Activated CD4-positive, alpha-beta T cell treated with anti-CD3 and anti-CD28 coated beads, Interleukin-10, Interleukin-2, amounts not matched to agents 100 ng/mL and 50 ng/mL, durations not matched to agents 16 hours and 8 hours (primary cell): ENCODE results near the gene DLX1.
"Not testable (repeated sequence)": the region's sequence is repeated elsewhere in the genome, so short reads cannot be mapped to it uniquely, and the experiment has no call there.

ENCODE experiments used
- DNase-seq: peaks from one replicate; pipeline ENCODE4 v3.0.0-alpha.2; 2020

Gene DLX1

DNA sequence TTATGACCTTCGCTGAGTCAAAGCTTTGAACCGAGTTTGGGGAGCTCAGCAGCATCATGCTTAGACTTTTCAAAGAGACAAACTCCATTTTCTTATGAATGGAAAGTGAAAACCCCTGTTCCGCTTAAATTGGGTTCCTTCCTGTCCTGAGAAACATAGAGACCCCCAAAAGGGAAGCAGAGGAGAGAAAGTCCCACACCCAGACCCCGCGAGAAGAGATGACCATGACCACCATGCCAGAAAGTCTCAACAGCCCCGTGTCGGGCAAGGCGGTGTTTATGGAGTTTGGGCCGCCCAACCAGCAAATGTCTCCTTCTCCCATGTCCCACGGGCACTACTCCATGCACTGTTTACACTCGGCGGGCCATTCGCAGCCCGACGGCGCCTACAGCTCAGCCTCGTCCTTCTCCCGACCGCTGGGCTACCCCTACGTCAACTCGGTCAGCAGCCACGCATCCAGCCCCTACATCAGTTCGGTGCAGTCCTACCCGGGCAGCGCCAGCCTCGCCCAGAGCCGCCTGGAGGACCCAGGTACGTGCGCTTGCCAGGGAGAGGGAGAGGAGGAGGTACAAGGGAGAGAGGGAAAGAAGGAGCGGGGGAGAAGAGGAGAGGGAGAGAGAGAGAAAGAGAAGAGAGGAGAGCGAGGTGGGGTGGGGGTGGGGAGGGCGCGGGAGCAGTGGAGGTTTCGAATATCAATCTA lies at the start of gene DLX1:
TSS of gene DLX1 (plus strand) at position 48 of the 700 bp plus-strand sequence. CDS start at position 219, 171 bp downstream.
- DNase-seq: no peak

DNA sequence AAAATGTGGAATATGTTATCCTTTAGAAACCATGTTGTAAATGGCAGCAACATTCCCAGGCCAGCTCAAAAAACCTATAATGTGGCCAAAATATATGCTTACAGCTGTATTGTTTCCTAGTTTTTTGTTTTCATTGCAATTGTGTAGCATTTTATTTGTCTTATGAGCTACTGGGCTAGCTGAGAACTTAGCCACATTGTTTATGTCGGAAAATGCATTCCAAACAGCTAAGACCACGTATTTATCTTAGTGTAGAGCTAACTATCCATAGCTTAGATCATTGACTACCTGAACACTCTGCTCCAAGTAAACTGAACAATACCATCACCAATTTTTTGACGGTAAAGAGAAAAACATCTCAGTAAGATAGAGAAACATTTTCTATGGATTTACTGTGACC lies 47.2 kb upstream of the DLX1 start:
- no peak for DNase-seq

DNA sequence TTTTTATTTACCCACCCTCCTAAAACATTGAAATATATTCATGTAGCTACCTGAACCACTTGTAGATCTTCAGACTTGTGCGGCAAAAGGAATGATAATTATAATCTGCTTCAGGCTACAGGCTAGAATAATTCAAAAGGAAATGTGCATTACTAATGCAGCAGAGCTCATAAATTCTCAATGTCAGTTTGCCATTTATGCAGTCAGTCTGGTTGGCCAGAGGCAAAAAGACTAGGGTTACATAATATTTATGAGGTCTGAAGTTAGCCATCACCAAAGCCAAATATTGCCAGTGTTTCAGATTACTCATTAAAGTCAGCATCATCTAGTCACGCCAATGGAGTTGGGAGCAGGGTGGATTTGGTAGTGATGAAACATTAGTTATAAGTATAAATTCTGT lies 46.7 kb upstream of the DLX1 start:
- no peak for DNase-seq

DNA sequence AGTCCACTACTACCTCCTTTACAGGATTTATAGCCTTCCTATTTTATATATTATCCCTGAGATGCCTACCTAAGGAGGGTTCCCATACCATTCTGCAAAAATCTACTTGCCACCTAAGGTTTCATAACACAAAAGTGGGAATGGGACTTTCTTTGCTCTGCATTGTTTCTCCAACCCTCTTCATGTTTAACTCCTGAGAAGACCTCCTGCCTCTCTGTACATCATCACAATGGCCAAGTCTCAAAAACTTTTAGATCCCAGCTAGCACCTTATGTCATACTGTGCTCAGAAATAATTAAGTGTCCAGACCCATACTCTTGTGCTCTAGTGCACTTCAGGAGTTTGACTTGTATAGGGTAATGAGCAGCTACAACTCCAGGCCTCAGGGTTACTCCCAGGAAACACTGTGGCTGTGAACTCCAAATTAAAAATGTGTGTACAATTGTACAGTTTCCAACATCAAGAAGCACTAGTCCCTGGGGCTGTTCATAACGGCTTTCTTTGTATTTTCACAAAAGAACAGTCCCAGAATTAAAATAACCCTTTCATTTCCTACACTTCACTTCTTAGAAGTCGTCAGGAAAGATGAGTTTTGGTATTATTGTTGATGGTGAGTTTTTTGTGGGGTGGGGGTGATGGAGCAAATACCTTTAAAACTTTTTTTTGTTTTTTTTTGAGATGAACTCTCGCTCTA lies 46.1 kb upstream of the DLX1 start:
- no peak for DNase-seq

DNA sequence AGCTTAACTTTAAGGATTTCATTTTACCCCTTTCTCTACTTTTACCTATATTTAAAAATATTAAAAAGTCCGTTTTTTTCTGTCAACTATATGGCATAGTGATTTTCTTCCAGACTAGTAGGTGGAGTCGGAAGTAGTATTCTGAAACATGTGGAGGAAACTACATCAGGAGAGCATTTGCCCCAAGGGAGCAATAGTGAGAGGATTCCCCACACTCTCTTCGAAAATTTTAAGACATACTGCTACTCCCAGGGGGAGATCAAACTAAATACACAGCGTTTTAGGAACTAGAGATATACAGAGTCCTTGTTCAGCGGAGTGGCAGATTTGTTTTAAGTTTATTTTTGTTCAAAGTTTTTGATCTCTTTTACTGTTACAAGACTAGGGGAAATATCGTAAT lies 45.0 kb upstream of the DLX1 start:
- DNase-seq: no peak

DNA sequence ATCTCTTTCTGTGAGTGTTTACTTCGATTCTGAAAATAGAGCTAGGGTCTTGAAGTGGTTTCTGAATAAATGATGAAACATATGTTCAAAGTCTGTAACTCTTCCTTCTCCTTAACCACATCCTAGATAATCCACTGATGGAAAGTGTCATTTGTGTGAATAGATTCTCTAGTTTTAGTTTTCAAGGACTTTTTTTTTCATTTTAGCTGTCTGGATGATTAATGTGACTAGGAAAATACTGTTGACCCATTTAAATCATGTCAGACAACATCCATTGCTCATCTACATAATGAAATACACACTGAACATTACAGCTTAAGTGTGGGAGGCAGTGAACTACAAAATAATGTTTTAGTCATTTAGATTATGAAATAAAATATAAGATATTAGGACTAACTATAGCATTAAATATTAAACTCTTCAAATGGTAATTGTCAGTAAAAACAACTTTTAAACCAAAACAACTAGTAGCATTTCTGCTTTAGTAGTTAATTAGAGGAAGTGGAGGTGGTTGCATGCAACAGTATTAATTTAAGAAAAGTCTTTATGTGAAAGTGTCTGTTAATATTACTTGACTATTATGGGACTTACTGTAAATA lies 39.1 kb upstream of the DLX1 start:
- no peak for DNase-seq

DNA sequence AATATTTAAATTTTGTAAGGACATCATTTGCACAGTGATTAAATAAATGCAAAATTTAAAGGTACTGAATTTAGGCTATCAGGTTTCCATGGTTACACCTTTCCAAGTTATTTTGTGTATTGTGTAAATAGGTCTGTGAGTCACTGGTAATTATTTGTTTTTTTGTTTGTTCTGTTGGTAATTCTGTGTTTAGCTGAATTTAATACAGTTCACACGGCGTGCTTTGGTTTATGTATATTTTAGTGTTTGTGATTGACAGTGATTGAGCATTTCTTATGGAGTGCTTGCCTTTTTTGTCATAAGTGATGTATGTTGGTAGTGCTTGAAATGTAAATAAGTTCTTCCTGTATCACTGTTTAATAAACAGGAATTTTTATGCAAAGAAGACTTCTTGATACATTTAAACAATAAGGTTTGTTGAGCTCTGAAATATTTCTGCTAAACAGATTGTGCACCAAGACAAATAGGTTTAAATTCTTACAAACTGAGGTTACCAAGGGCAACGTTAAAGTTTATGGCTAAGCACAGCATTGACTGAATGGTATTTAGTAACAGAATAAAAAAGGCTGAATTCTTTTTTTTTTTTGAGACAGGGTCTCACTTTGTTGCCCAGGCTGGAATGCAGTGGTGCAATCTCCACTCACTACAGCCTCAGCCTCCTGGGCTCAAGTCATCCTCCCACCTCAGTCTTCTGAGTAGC lies 38.3 kb upstream of the DLX1 start:
- no peak for DNase-seq

DNA sequence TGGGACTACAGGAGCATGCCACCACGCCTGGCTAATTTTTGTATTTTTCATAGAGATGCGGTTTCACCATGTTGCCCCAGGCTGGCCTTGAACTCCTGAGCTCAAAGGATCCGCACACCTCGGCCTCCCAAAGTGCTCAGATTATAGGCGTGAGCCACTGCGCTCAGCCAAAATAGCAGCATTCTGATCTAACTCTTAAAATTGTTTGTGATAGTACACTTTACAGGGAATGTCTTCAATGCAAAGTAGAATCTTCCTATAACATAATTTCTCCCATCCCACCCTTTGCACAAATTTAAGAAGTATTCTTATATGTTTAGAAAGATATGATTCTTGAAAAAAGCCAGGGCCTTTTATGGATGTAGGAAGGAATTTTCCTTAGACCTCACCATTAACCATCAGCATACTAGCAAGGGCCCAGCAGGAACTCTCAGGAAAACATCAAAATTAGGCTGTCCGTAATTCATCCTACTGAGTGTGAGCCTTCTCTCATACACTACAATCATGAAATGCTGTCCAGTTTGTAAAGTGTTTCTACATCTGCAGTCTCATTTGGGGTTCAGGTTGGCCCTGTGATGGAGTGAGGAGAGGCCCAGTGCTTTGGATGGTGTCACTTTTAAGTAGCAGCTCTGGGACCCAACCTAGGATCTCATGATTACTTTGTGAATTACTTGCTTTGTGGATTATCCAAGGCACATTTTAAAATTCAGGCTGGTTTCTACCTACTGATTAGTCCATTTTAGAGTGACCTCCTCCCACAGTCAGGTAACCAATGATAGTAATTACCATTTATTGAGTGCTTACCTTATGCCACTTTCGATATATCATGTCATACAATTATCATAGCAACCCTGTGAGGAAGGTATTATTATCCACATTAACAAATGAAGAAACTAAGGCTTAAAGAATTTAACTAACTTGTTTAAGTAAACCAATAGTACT lies 37.5 kb upstream of the DLX1 start:
- DNase-seq: no peak

DNA sequence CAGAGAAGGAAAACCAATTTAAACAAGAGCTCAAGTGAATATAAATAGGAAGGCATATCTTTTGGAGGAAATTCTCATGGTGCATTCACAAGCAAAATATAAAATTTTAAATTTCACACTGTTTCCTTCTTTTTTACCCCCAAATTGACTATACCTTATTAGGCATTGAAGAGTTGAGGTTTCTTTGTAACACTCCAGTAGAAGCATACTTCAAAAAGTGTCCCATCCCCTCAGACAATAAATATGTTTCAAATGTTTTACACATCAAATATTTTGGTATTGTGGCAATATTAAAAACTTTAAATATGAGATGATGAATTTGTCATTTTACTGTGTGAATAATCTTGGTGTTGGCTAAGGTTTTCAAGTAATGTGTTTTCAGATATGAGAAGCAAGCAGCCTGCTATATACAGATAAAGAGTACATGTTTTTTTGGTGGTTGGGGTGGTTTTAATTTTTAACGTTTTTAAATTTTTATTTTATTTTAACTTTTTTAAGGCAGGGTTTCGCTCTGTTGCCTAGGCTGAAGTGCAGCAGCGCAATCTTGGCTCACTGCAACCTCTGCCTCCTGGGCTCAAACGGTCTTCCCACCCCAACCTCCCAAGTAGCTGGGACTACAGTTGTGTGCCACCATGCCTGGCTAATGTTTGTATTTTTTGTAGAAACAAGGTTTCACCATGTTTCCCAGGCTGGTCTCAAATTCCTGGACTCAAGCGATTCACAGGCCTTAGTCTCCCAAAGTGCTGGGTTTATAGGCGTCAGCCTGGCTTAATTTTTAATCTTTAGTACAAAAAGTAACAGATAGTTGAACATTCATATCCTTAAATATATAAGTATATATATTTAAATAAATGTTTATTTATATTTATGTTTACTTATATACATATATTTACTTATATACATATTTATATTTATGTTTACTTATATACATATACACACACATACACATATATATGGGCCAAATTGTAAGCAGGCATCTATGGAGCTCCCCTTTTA lies 36.5 kb upstream of the DLX1 start:
- no peak for DNase-seq

DNA sequence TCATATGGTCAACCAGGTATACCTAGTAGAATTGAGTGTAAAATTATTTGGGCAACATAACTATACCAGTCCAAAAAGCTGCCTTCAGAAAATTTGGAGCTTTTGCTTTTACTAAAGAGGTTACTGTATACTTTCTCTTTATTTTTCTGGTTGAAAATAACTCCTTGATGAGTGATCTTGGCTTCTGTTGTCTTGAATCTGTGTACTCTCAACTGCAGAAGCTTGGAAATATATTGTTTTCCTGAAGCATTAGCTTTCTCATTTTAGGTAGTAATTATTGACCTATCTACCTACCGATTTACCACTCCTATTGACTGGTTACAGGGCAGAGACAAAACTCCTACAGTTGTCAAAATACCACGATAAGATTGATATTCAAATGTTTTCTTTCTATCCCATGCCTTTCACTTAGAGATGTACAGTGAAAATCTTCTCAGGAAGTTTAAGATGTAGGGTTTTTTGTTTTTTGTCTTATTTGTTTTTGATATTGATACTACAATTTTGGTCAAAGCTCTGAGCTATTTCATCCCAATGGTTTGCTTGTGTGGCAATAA lies 35.7 kb upstream of the DLX1 start:
- DNase-seq: no peak

DNA sequence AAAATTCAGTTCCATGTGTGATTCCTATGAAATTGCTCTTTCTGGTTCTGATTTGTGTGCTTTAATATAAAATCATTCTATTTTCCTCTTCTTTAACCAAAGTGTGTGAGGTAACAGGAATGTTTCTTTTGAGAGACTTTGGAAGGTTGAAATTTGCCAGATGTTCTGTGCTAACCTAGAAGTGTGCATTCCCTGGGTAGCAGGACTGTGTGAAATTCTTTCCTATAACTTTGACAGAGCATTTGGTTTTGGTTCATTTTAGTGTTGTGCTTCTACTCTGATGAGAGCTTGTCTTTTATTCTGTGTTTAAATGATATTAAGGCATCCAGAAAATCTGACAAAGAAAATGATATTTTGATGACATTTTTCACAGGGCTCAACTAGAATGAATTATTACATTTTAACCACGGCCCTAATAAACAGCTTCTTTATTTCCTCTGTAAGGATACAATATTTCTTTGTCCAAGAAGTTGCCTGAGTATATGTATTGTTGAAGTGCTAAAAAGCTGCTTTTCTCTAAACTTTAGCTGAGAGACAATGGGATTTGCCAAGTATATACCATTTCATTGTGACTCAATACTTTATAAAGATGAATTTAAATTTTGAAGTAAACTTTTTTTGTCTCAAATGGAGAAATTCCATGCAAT lies 34.7 kb upstream of the DLX1 start:
- no peak for DNase-seq

DNA sequence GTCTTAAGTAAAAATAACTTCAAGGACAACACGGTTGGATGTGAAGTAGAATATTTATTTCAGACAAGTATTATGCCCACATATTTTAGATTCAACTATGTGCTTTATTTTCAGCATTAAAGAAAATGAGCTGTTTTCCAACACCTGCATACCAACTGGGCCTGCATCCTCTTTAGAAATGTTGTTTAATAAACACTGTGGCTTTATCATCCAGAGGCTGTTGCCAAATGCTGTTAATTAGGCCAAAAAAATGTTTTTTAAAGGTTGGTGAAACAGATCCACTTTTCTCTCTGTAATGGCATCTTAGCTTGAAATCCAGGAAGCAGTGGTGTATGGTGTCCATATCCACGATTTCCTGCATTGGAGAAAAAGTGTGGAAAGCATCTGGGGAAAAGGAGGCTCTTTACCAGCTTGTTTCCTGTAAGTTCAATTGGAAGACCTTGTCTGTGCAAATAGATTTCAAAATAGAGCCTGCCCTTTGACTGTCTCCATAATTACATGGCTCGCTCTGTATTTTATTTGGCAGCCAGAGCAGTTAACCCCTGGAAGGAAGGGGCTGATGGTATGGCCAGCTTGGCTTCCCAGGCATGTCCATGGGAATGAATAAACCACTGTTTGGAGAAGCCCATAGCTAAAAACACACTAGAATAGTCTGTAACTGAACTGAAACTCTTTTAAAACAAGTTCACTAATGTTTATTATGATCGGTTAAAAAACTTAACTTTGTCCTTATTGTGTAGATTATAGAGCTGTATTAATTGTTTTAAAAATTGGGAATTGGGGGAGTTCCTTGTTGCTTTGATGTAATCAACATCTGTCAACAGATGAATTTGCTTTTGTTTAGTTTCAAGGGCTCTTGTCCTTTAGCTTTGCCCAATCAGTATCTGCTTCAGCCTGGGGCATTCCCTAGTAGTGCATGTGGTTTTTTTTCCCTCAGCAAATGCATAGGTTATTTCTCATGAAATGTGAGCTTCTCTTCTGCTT lies 33.0 kb upstream of the DLX1 start:
- no peak for DNase-seq

DNA sequence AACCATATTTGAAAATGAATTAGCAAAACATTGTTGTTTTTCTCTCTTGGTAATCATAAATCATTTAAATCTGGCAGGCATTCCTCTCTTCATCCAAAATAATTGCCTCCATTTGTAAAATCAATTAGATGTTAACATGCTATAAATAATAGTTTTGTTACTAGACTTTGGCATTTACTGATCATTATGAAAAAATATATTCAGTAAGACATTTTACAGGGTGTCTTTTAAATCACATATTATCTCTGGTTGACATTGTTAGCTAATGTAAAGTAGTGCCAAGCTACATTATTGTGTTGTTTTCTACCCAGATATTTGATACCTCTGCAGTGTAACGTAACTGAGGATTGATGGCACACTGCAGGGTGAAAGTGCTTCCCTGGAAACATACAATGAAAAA lies 31.8 kb upstream of the DLX1 start:
- no peak for DNase-seq

DNA sequence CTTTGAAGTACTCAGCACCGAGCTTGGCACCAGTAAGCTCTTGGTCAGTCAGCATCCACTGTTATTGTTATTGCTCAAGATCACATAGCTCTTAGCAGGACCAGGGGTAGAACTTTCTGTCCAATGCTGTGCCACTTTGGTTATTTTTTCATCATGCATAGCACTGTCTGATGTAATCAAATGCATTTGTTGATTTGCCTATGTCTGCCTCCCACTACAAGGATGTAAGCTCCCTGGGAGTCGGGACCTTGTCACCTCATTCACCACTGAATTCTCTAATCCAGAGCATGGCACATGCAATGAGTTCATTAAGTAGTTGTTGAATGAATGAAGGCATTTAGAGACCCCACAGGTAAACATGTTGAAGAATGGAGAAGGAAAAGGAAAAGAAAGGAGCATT lies 29.0 kb upstream of the DLX1 start:
- DNase-seq: no peak

DNA sequence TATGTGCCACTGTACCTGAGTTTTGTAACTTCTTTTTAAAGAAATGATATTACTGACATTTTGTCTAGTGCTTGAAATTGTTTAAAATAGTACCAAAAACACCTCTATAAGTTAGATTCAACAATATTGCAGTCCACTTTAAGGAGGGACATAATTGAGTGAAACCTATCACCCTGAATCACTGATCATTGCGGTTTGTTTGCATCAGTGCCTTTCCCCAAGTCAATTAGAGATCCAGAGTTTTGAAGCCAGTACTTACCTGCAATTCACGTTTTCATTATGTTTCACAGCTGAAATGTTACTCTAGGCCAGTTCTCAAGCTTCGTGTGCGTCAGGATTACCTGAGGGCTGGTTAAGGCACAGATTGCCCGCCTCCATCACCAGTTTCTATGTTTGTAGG lies 26.6 kb upstream of the DLX1 start:
- DNase-seq: no peak

DNA sequence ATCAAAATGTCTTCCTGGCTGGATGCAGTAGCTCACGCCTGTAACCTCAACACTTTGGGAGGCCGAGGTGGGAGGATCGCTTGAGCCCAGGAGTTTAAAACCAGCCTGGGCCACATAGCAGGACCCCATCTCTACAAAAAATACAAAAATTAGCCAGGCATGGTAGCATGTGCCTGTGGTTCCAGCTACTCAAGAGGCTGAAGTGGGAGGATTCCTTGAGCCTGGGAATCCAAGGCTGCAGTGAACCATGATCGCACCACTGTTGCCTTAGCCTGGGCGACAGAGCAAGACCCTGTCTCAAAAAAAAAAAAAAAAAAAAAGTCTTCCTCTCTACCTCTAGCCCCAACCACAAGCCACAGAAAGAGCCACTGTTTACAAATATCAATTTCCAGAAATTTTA lies 25.2 kb upstream of the DLX1 start:
- not testable (repeated sequence) for DNase-seq

DNA sequence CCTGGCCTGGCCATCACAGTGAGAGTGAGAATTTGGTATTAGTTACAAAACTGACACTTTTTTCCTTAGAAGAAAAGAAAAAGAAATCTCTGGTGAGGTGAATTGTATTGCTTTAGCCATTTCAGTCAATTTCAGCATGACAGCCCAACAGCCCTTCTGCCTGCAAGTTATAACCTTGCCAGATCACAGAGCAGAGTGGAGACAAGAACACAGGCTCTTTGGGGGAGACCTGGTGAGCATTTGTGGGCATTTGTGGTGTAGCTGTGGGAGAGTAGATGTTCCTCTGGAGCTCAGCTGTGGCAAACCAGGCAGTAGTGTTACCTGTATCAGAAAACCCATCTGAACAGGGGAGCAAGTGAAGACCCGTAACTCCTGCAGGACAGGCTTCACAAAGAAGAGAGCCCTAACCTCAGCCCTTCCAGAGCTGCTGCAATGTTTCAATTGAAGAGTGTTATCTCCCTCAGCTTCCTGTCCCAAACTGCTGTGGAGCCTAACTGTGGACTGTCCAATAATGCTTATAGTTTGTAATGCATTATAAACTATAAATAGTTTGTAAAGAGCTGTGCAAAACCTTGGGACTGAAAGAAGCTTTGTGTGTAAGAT lies 22.8 kb upstream of the DLX1 start:
- DNase-seq: no peak

DNA sequence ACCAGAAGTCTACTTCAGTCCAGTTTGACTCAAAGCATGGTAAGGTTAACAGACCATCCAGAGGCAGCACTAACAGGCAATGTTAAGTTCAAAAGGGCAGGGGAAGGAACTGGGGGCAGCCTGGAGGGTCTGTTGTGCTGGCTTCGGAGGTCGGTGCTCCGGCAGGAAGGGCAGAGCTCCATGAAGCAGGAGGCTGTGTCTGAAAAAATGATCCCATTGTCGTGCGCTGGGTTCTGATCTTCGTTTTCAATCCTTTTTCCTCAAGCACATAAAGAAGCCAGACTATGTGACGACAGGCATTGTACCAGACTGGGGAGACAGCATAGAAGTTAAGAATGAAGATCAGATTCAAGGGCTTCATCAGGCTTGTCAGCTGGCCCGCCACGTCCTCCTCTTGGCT lies 21.9 kb upstream of the DLX1 start:
- no peak for DNase-seq

DNA sequence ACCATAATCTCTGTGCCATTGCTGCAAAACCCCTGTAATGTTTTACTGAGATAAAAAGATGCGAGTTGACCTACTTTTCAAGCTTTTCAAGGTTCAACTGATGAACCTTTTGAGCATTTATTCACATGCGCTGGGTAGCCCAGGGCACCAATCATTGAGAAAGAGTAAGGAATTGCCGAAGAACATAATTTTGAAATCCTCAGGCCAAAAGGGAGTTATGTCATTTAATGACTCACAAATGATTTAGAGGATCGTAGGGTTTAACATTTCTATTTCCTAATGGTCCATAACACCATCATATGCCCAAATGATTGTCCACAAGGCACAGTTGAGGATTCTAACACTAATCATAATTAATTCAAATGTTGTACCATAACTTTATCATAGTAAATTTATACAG lies 20.2 kb upstream of the DLX1 start:
- DNase-seq: no peak
